Measurements from ENCODE around the gene CYP24A1. TPM values are rescaled to one million over a fixed set of nuclear protein-coding genes. Genes with fewer than 3 reads are reported as not detected.

CYP24A1 gene
- total RNA-seq (ENCODE audit: low replicate concordance), result not detected in 2 replicates

DNA sequence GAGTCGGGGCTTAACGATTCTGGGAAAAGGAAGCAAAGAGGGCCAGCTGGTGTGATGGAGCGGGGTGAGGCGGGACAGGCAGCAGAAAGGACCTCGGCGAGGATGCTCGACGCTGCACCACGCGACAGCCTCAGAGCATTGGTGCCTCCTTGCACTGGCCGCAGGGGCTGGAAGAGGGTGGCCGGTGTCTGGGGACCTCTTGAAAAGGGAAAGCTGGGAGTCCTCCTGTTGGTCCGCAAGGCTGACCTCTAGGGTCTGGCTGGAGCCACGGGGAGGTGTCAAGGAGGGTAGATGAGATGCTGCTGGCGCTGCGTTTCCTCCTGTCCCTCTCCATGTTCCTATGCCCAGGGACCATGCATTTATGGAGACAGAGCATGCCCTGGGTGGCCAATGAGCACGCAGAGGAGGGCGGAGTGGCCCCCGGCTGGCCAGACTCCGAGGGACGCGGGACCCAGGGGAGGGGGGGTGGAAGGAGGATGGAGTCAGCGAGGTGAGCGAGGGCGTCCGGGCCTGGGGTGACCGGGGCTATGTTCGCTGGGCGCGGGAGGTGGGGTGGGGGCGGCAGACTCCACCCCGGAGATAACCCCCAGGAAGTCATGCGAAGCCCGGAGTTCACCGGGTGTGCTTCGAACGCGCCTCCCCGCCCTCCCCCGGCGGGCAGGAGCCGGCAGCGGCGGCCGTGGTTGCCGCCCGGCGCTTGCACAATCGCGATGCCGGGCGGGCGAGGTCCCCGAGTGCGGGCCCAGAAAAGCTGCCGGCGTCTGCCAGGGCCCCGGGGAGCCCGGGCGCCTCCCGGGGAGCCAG is at the start of gene CYP24A1:
CYP24A1 (minus strand) TSS at position 334 of the 804 bp plus-strand sequence. CDS start 407 bp downstream, outside the sequence.
- peak within 1 kb of the TSS; percentile 88 for H3K4me3 Mint-ChIP-seq
- peaks cover 84% of the 10 kb centered on the region for H3K27me3 ChIP-seq
- peak within 1 kb of the TSS; percentile 63 for H2AFZ ChIP-seq (replicated peaks)
- peak within 1 kb of the TSS; percentile 75 for H3K4me2 ChIP-seq
- peaks cover 23% of the 10 kb centered on the region for H3K4me1 Mint-ChIP-seq
- no peaks in the 10 kb centered on the region for H3K36me3 Mint-ChIP-seq
- H3K4me1 ChIP-seq, result peaks cover 13% of the 10 kb centered on the region
- no peak within 1 kb of the TSS for H3K27ac ChIP-seq
- peak; percentile 65 for DNase-seq (ENCODE audit: low spot score)
- H3K27ac Mint-ChIP-seq, result no peak within 1 kb of the TSS
- no peaks in the 10 kb centered on the region for H3K79me2 ChIP-seq (ENCODE audit: low read depth)
- H3K9me3 ChIP-seq (ENCODE audit: low read depth), result no peaks in the 10 kb centered on the region
- peaks cover 50% of the 10 kb centered on the region for H3K27me3 Mint-ChIP-seq (ENCODE audit: insufficient read depth, low read depth)
- TF ChIP-seq EZH2 (IDR thresholded peaks at IDR 0.05), result peak; percentile 67
- TF ChIP-seq, protein P1, sequence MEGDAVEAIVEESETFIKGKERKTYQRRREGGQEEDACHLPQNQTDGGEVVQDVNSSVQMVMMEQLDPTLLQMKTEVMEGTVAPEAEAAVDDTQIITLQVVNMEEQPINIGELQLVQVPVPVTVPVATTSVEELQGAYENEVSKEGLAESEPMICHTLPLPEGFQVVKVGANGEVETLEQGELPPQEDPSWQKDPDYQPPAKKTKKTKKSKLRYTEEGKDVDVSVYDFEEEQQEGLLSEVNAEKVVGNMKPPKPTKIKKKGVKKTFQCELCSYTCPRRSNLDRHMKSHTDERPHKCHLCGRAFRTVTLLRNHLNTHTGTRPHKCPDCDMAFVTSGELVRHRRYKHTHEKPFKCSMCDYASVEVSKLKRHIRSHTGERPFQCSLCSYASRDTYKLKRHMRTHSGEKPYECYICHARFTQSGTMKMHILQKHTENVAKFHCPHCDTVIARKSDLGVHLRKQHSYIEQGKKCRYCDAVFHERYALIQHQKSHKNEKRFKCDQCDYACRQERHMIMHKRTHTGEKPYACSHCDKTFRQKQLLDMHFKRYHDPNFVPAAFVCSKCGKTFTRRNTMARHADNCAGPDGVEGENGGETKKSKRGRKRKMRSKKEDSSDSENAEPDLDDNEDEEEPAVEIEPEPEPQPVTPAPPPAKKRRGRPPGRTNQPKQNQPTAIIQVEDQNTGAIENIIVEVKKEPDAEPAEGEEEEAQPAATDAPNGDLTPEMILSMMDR (IDR thresholded peaks at IDR 0.05), result no peak
- no peaks in the 10 kb centered on the region for H3K9me3 Mint-ChIP-seq
- H3K4me3 ChIP-seq, result peak within 1 kb of the TSS; percentile 42
- no peak within 1 kb of the TSS for H3K9ac ChIP-seq
- H3K36me3 ChIP-seq, result no peaks in the 10 kb centered on the region
- H4K20me1 ChIP-seq (ENCODE audit: low read depth), result no peaks in the 10 kb centered on the region
- H3F3A ChIP-seq (ENCODE audit: low read depth), result peaks cover 7% of the 10 kb centered on the region

DNA sequence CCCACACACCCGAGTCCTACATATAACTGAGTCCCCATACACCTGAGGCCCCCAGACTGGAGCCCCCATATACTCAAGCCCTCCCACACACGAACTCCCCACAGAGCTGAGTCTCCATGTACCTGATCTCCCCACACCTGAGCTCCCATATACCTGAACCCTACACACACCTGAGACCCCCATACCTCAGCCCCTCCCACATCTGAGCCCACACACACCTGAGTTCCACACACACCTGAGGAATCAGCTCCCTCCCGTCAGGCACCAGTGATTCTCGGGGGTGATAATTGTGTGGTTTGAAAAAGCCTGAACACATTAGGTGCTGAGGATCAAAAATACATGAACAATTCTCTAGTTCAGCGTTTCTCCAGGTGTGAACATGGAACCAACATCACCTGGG is 49.5 kb upstream of the CYP24A1 start:
- H3K4me3 Mint-ChIP-seq, result no peak overlapping the region
- TF ChIP-seq, protein P1 (IDR thresholded peaks at IDR 0.05), result no peak
- TF ChIP-seq EZH2phosphoT487 (IDR thresholded peaks at IDR 0.05) (no peak), EZH2 (IDR thresholded peaks at IDR 0.05) (no peak)
- no peaks in the 10 kb centered on the region for H4K20me1 ChIP-seq (ENCODE audit: low read depth)
- H3K27me3 Mint-ChIP-seq (ENCODE audit: insufficient read depth, low read depth), result peaks cover 4% of the 10 kb centered on the region
- no peak overlapping the region for H2AFZ ChIP-seq (replicated peaks)
- H3K9me3 ChIP-seq (ENCODE audit: low read depth), result no peaks in the 10 kb centered on the region
- peak overlapping the region; percentile 73 for H3K27ac Mint-ChIP-seq
- H3K4me1 Mint-ChIP-seq, result peaks cover 42% of the 10 kb centered on the region
- no peak for DNase-seq (ENCODE audit: low spot score)
- H3K36me3 ChIP-seq, result peaks cover 7% of the 10 kb centered on the region
- no peak overlapping the region for H3K9ac ChIP-seq
- no peaks in the 10 kb centered on the region for H3K79me2 ChIP-seq (ENCODE audit: low read depth)
- H3K27me3 ChIP-seq, result no peaks in the 10 kb centered on the region
- peaks cover 6% of the 10 kb centered on the region for H3K36me3 Mint-ChIP-seq
- H3K4me2 ChIP-seq, result peak overlapping the region; percentile 66
- H3K4me3 ChIP-seq, result no peak overlapping the region
- no peaks in the 10 kb centered on the region for H3K9me3 Mint-ChIP-seq
- peaks cover 38% of the 10 kb centered on the region for H3F3A ChIP-seq (ENCODE audit: low read depth)
- no peak overlapping the region for H3K27ac ChIP-seq
- H3K4me1 ChIP-seq, result peaks cover 33% of the 10 kb centered on the region

DNA sequence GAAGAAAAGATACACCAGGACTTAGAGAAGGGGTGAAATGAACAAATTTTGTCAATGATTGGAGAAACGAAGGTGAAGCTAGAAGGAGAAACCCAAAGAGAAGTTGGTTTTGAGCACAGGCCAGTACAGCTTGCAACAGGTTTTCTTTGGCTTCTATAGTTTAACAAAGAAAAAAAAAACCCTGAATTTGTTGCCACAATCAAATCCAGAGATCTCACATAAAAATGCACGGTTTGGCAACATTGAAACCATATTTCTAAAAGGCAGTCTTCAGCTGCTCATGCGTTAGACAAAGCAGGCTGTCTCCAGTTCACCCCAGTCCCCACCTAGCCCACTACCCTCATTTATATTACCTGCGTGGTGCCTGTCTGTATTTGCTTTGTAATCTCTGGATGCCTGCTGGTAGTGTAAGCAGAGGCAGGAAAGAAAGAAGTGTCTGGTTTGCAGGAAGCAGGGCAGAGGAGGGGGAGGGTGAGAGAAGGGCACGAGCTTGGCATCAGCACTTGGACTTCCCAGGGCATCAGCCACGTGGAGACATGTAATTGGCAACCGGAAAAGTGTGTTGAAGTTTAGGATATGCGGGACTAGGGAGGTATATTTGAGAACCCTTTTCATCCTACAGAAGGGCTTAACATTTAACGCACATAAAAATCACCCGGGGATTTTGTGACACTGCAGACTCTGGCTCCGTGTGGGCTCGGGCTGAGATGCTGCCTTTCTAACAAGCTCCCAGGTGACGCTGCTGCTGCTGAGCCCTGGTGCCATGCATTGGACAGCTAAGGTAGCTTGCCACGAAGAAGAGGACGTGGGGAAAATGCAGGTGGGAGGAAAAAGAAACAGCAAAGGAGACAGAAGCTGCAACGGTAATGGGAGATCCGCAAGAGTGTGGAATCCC is 48.5 kb upstream of the CYP24A1 start:
- Mint-ChIP-seq H3K9me3 (no peaks in the 10 kb centered on the region), H3K27me3 (ENCODE audit: insufficient read depth, low read depth) (peaks cover 4% of the 10 kb centered on the region), H3K4me1 (peaks cover 42% of the 10 kb centered on the region), H3K27ac (peak overlapping the region; percentile 84), H3K4me3 (no peak overlapping the region), H3K36me3 (peaks cover 7% of the 10 kb centered on the region)
- H3K4me3 ChIP-seq, result no peak overlapping the region
- H3K27ac ChIP-seq, result no peak overlapping the region
- DNase-seq (ENCODE audit: low spot score), result no peak
- no peaks in the 10 kb centered on the region for H4K20me1 ChIP-seq (ENCODE audit: low read depth)
- H3K27me3 ChIP-seq, result no peaks in the 10 kb centered on the region
- peaks cover 7% of the 10 kb centered on the region for H3K36me3 ChIP-seq
- H3K79me2 ChIP-seq (ENCODE audit: low read depth), result no peaks in the 10 kb centered on the region
- H2AFZ ChIP-seq (replicated peaks), result no peak overlapping the region
- no peaks in the 10 kb centered on the region for H3K9me3 ChIP-seq (ENCODE audit: low read depth)
- peaks cover 38% of the 10 kb centered on the region for H3F3A ChIP-seq (ENCODE audit: low read depth)
- no peak overlapping the region for H3K9ac ChIP-seq
- no peak overlapping the region for H3K4me2 ChIP-seq
- H3K4me1 ChIP-seq, result peaks cover 33% of the 10 kb centered on the region
- TF ChIP-seq EZH2phosphoT487 (IDR thresholded peaks at IDR 0.05), result no peak
- no peak for TF ChIP-seq EZH2 (IDR thresholded peaks at IDR 0.05)
- TF ChIP-seq, protein P1 (IDR thresholded peaks at IDR 0.05), result no peak

Data from neural progenitor cell (in vitro differentiated cells).